SJCRH30 (cell line): ENCODE data around the gene PVR. TPM values are rescaled to one million over a fixed set of nuclear protein-coding genes. Genes with fewer than 3 reads are reported as not detected.
"Not testable (repeated sequence)": the region's sequence is repeated elsewhere in the genome, so short reads cannot be mapped to it uniquely, and the experiment has no call there.

Experiments used
- DNase-seq, 2 experiments: peaks; one replicate each; pipeline ENCODE4 v3.0.0-alpha.2; 2015 to 2020
- H3K27ac ChIP-seq: fragments of 250-450 bp; sonication (Bioruptor Pico); 2 replicates; pipeline ENCODE4 v1.5.1; 2020; ENCODE audit warnings: mild to moderate bottlenecking, moderate library complexity
- H3K27me3 ChIP-seq: fragments of 250-450 bp; sonication (Bioruptor Pico); 2 replicates; pipeline ENCODE4 v1.5.1; 2020; ENCODE audit warnings: mild to moderate bottlenecking, moderate library complexity
- H3K36me3 ChIP-seq: fragments of 250-450 bp; sonication (Bioruptor Pico); 2 replicates; pipeline ENCODE4 v1.5.1; 2020; ENCODE audit warnings: mild to moderate bottlenecking, moderate library complexity
- H3K4me1 ChIP-seq: fragments of 250-450 bp; sonication (Bioruptor Pico); 2 replicates; pipeline ENCODE4 v1.5.1; 2020; ENCODE audit warnings: mild to moderate bottlenecking, moderate library complexity
- H3K4me3 ChIP-seq: fragments of 250-450 bp; sonication (Bioruptor Pico); 2 replicates; pipeline ENCODE4 v1.5.1; 2020; ENCODE audit warnings: mild to moderate bottlenecking, moderate library complexity
- H3K9me3 ChIP-seq: fragments of 250-450 bp; sonication (Bioruptor Pico); replicated peaks from 2 replicates; pipeline ENCODE4 v1.5.1; 2020; ENCODE audit warnings: mild to moderate bottlenecking, moderate library complexity
- total RNA-seq: library from RNA; depleted of rRNA; stranded (reverse); fragments of >200 nt; shearing (Covaris generic); gene quantifications from 2 replicates; pipeline ENCODE4 v1.2.3, GENCODE V29; 2014

The PVR gene
- total RNA-seq, 1 experiment from 2014 or later = 45.4 TPM

DNA sequence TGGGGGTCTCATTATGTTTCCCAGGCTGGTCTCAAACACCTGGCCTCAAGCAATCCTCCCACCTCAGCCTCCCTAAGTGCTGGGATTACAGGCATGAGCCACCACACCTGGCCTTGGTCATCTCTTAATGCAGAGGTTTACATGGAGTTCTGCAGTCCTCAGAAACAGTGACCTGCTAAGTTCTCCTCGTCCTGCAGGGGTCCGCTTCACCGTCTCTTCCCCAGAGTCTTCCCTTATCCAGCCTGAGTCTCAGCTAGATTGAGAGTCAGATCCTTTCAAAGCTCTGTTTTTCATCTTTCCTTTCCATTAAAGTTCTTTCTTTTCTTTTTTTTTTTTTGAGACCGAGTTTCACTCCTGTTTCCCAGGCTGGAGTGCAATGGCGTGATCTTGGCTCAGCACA, 33.2 kb upstream of the PVR start:
- not testable (repeated sequence) for H3K27me3 ChIP-seq, H3K4me1 ChIP-seq, H3K36me3 ChIP-seq, DNase-seq, H3K27ac ChIP-seq, H3K9me3 ChIP-seq, H3K4me3 ChIP-seq

DNA sequence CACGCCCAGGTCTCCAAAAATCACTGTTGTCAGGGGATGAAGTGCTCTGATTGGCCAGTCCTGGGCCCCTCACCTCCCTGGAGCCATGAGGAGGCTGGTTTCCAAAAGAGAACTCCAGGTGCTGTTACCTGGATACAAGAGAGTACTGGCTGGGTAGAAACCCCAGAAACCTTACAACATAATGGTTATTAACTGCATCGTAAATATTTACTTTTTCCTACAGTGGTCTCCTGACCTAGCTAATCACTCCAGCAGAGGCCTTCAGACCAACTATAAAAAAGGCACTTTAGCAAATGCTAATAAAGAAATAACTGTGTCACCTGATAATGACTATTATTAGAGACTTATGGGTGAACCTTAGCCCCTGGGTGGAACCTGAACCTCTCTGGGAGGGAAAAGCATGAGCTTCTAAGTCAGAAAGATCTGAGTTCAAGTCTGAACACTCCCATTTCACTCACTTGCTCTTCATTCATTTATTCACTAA, 31.9 kb upstream of the PVR start:
- Histone ChIP-seq H3K27me3 (no peaks in the 10 kb centered on the region), H3K4me1 (no peaks in the 10 kb centered on the region), H3K36me3 (no peaks in the 10 kb centered on the region), H3K27ac (no peak overlapping the region), H3K9me3 (no peaks in the 10 kb centered on the region), H3K4me3 (no peak overlapping the region)
- no peak for DNase-seq

DNA sequence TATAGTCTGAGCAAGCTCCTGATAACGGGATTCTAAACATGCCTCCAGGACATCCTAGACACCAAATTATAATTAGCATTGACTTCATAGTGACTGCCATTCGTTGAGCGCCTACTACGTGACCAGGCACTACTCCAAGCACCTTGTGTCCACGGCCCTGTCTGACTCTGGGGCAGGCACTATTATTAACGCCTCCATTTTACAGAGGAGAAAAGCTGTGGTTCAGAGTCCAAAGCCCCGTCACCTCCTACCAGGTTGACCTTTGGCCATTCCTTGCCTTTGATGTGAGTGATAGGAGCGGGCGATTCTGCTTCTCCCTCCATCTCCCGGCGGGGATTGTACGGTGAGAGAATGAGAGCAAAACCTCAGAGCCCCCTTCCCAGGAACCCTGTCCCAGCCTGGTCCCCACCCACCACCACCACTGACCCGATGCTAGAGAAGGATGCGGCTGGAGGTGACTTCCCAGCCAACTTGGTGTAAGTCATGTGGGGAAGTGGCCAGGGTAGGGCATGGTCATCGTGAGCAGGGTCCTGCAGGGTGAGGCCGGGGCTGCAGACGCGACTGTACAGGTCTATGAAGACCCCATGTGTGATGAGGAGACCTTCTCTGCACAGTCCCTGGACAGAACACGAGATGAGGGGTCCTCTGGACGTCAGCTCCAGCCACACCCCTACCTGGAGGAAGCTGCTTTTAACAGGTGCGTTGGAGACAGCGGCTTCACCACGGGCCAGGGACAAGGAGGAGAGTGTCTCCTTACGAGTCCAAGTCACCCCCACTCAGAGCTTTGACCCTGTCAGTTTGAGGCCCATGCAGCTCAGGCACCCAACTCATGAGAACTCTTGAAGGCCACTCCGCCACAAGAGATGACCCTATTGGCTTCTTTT, 30.2 kb upstream of the PVR start, which contains the start of gene IGSF23:
TSS of gene IGSF23 (plus strand) at position 269 of the 884 bp plus-strand sequence. CDS start at position 352, 83 bp downstream.
- no peaks in the 10 kb centered on the region for H3K36me3 ChIP-seq
- no peaks in the 10 kb centered on the region for H3K27me3 ChIP-seq

DNA sequence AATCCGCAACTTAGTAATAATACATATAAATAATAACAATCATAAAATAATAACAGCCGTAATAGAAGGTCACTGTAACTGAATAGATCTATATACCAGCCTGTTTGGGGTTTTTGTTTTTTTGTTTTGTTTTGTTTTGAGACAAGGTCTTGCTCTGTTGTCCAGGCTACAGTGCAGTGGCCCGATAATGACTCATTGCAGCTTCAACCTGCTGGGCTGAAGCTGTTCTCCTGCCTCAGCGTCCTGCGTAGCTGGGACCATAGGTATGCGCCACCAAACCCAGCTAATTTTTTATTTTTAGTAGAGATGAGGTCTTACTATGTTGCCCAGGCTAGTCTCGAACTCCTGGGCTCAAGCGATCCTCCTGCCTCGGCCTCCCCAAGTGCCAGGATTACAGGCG, 29.4 kb upstream of the PVR start:
- no peaks in the 10 kb centered on the region for H3K9me3 ChIP-seq
- H3K27me3 ChIP-seq = no peaks in the 10 kb centered on the region
- no peak for DNase-seq

More for the DNA sequence above, 30.2 kb upstream of the PVR start, which contains the start of gene IGSF23:
- Histone ChIP-seq H3K9me3 (no peaks in the 10 kb centered on the region), H3K4me3 (no peak within 1 kb of the TSS), H3K4me1 (no peaks in the 10 kb centered on the region), H3K27ac (no peak within 1 kb of the TSS)
- no peak for DNase-seq

DNA sequence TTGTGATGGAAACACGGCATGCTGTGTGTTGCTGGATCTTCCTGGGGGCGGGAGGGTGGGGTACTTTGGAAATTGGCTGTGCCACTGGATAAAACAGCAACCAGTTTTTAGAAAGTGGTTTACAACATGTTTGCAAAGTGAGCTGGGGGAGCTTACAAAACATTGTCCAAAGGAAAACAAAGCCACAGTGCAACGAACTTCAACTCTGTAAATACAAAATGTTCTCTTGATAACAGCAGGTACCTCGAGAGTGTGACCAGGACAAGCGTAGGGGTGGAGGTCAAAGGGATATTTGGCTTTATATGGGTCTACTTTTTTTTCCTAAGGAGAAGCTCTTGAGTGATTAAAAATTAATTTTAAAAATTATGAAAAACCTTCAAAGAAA, 27.9 kb upstream of the PVR start:
- H3K27me3 ChIP-seq = no peaks in the 10 kb centered on the region
- H3K27ac ChIP-seq = no peak overlapping the region
- no peak for DNase-seq
- H3K4me3 ChIP-seq = no peak overlapping the region
- no peaks in the 10 kb centered on the region for H3K4me1 ChIP-seq
- H3K36me3 ChIP-seq = no peaks in the 10 kb centered on the region
- no peaks in the 10 kb centered on the region for H3K9me3 ChIP-seq

More for the DNA sequence above, 29.4 kb upstream of the PVR start:
- H3K4me1 ChIP-seq = no peaks in the 10 kb centered on the region
- H3K36me3 ChIP-seq = no peaks in the 10 kb centered on the region
- H3K4me3 ChIP-seq = no peak overlapping the region
- H3K27ac ChIP-seq = no peak overlapping the region

DNA sequence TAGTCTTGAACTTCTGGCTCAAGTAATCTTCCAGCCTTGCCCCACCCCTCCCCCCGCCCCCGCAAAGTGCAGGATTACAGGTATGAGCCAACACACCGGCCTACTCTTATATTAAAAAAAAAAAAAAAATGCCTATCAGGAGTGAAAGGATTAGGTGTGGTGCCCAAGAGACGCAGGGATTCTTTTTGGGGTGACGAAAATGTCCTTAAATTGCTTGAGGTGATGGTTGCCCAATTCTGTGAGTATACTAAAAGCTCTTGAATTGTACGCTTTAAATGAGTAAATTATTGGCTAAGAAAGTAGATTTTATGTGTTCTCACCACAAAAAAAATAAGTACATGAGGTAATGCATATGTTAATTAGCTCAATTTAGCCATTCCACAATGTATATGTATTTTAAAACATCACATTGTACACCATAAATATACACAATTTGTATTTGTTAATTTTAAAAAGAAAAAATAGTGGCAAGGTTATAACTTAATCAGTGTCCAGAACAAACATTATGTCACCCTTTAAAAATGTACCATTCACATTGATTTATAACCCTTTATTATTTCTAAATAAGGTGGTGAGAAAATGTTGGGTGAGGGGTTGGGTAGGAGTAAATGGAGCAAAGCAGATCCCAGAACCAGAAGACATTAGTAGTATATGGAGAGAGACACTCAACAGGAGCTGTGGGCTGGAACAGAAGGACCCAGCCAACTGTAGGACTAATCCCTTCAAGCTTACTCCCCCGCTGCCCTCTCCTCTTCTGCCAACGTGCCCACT, 26.4 kb upstream of the PVR start:
- Histone ChIP-seq H3K27ac (no peak overlapping the region), H3K36me3 (no peaks in the 10 kb centered on the region), H3K27me3 (no peaks in the 10 kb centered on the region), H3K9me3 (no peaks in the 10 kb centered on the region), H3K4me1 (no peaks in the 10 kb centered on the region), H3K4me3 (no peak overlapping the region)
- no peak for DNase-seq

DNA sequence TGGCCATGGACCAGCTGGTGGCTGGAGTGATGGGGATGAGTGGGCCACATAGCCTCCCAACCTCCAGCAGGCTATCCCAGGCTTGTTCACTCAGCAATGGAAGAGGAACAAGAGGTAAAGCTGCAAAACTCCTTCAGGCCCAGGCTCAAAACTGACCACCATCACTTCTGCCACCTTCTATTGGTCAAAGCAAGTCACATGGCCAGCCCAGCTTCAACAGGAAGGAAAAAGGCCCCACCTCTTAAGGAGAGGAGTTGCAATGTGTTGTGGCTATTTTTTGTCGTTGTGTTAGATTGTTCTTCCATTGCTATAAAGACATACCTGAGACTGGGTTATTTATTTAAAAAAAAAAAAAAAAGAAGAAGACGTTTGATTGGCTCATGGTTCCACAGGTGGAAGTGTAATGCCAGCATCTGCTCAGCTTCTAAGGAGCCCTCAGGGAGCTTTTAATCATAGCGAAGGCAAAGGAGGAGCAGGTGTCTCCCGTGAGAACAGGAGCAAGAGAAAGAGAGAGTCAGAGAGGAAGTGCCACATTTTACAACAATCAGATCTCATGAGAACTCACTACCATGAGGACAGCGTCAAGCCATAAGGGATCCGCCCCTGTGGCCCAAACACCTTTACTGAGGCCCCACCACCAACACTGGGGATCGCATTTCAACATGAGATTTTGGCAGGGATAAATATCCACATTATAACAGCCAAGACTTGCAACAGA, 24.9 kb upstream of the PVR start:
- Histone ChIP-seq H3K36me3 (no peaks in the 10 kb centered on the region), H3K9me3 (no peaks in the 10 kb centered on the region), H3K4me3 (no peak overlapping the region), H3K27me3 (no peaks in the 10 kb centered on the region), H3K27ac (no peak overlapping the region), H3K4me1 (no peaks in the 10 kb centered on the region)
- DNase-seq = no peak

DNA sequence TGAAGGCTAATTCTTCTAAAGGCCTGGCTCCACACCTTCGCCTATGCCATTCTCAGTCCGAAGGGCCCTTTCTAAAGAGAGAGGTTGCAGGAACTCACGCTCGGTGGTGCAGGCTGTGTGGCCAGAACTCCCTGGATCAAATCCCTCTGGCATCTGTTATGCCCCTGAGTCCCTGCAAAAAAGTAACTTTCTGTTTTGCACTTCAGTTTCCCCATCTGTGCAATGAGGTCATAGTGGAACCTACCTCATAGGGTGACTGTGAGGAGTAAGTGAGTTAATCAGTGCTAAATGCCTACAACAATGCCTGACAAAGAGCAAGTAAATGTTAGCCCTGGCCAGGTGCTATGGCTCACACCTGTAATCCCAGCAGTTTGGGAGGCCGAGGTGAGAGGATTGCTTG, 23.0 kb upstream of the PVR start:
- Histone ChIP-seq H3K27ac (no peak overlapping the region), H3K36me3 (no peaks in the 10 kb centered on the region), H3K27me3 (no peaks in the 10 kb centered on the region), H3K4me1 (0 out of 2 replicates have a peak, but pooled peaks cover 4% of the 10 kb centered on the region), H3K9me3 (no peaks in the 10 kb centered on the region), H3K4me3 (no peak overlapping the region)
- DNase-seq = no peak

DNA sequence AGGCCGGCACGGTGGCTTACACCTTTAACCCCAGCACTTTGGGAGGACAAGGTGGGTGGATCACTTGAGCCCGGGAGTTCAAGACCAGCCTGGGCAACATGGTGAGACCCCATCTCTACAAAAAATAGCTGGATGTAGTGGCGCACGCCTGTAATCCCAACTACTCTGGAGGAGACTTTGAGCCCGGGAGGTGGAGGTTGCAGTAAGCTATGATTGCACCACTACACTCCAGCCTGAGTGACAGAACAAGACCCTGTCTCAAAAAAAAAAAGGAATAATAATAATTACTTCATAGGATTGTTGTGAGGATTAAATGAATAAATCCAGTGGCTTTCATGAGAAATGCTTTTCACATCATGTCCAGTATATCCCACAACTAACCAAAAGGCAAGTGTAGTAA, 22.3 kb upstream of the PVR start:
- H3K27me3 ChIP-seq = no peaks in the 10 kb centered on the region
- no peaks in the 10 kb centered on the region for H3K9me3 ChIP-seq
- no peaks in the 10 kb centered on the region for H3K36me3 ChIP-seq
- DNase-seq = no peak
- no peak overlapping the region for H3K4me3 ChIP-seq
- no peak overlapping the region for H3K27ac ChIP-seq
- 0 out of 2 replicates have a peak, but pooled peaks cover 4% of the 10 kb centered on the region for H3K4me1 ChIP-seq

DNA sequence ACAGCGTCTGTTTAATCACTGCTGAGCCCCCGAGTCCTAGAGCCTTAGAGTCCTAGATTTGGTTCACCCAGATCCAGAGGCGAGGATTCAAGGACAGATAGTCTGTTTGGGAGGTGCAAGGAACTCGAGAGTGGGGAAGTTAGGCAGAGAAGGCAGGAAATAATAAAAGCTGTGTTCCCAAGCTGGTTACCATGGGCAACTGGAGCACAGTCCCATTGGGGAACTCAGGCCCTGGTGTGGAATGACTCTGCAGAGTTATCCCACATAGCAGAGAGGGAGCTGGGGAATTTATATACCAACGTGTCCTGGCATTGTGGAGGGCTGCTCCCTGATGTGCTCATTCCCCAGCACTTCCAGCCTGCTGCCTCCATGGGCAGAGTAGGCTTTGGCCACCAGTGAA, 20.6 kb upstream of the PVR start:
- no peaks in the 10 kb centered on the region for H3K36me3 ChIP-seq
- H3K4me1 ChIP-seq = 0 out of 2 replicates have a peak, but pooled peaks cover 4% of the 10 kb centered on the region
- H3K27me3 ChIP-seq = no peaks in the 10 kb centered on the region
- no peaks in the 10 kb centered on the region for H3K9me3 ChIP-seq
- H3K4me3 ChIP-seq = no peak overlapping the region
- no peak for DNase-seq
- H3K27ac ChIP-seq = no peak overlapping the region

DNA sequence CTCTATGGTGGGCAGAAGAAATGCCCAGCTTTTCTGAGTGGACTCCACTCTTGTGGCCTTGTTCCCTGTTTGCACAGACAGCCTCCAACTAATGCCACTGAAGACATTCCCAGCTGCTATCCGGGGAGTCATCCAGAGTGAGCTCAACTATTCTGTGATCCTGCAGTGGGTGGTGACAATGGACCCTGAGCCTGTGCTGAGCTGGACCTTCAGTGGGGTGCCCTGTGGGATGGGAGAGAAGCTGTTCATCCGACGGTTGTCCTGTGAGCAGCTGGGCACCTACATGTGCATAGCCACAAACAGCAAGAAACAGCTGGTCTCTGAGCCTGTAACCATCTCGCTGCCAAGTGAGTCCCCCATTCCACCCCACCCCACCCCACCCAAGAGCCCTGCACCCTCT, 20.1 kb upstream of the PVR start:
- H3K27me3 ChIP-seq = no peaks in the 10 kb centered on the region
- H3K36me3 ChIP-seq = no peaks in the 10 kb centered on the region
- no peak overlapping the region for H3K27ac ChIP-seq
- peak; percentile 23 to 34 for DNase-seq
- 0 out of 2 replicates have a peak, but pooled peaks cover 4% of the 10 kb centered on the region for H3K4me1 ChIP-seq
- no peaks in the 10 kb centered on the region for H3K9me3 ChIP-seq
- no peak overlapping the region for H3K4me3 ChIP-seq

DNA sequence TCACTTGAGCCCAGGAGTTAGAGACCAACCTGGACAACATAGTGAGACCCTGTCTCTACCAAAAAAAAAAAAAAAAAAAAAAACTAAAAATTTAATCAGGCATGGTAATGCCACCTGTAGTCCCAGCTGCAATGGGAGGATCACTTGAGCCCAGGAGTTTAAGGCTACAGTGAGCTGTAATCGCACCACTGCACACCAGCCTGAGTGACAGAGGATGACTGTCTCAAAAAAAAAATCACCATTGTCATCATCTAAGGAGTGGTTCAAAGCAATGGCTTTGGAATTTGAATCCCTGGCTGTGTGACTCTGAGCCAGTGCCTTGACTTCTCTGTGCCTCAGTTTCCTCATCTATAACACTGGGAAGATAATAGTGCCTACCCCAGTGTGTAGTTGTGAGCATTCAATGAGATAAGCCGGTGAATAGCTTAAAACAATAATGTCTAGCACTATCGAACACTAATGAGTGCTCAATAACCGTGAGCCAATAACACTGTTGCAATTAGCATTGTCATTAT, 18.8 kb upstream of the PVR start:
- no peak overlapping the region for H3K4me3 ChIP-seq
- H3K9me3 ChIP-seq = no peaks in the 10 kb centered on the region
- no peaks in the 10 kb centered on the region for H3K36me3 ChIP-seq
- no peak for DNase-seq
- 0 out of 2 replicates have a peak, but pooled peaks cover 4% of the 10 kb centered on the region for H3K4me1 ChIP-seq
- no peak overlapping the region for H3K27ac ChIP-seq
- no peaks in the 10 kb centered on the region for H3K27me3 ChIP-seq

DNA sequence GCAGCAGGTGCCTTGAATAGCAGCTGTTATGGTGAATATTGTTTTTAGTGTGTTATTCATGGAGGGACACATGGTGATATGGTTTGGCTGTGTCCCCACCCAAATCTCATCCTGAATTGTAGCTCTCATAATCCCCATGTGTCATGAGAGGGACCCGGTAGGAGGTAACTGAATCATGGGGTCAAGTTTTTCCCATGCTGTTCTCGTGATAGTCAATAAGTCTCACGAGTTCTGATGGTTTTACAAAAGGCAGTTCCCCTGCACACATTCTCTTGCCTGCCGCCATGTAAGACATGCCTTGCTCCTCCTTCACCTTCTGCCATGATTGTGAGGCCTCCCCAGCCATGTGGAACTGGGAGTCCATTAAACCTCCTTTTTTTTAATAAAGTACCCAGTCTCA, 18.1 kb upstream of the PVR start:
- not testable (repeated sequence) for H3K36me3 ChIP-seq, H3K4me3 ChIP-seq, H3K9me3 ChIP-seq, H3K4me1 ChIP-seq, H3K27me3 ChIP-seq
- DNase-seq = peak; percentile 22 to 42
- H3K27ac ChIP-seq = peak overlapping the region; percentile 40

DNA sequence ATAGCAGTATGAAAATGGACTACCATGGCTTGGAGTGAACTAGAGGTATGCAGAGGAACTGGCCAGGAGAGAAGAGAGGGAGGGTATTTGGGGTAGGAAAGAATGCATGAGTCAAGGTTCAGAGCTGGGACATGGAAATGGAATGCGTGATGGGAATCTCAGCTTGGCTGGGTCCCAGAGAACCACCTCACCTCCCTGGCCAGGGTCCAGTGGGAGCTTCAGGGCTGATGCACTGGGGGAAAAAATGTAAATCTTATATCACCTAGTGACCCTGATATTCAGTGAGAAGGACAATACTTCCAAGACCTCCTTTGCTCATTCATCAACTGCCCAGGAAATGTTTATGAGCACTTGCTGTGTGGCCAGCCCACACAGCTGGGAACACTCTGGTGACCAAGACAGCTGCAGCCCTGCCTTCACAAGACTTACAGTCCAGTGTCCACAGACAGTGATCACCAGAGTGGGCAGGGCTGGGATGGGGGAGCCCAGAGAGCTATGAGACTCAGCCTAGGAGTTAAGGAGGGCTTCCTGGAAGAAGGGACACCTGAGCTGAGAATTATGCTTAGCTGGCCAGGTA, 17.6 kb upstream of the PVR start:
- 0 out of 2 replicates have a peak, but pooled peaks cover 4% of the 10 kb centered on the region for H3K4me1 ChIP-seq
- peak overlapping the region; percentile 40 for H3K27ac ChIP-seq
- no peaks in the 10 kb centered on the region for H3K27me3 ChIP-seq
- H3K4me3 ChIP-seq = no peak overlapping the region
- no peaks in the 10 kb centered on the region for H3K36me3 ChIP-seq
- H3K9me3 ChIP-seq = no peaks in the 10 kb centered on the region
- DNase-seq = peak; percentile 39 to 56
